Measurements from ENCODE around the gene ECM1.

Gene ECM1

GRCh38 chr1:150476754-150477153 is 31.2 kb upstream of the ECM1 start:
- no peak overlapping the region for H3K27ac ChIP-seq
- TF ChIP-seq, protein P1, sequence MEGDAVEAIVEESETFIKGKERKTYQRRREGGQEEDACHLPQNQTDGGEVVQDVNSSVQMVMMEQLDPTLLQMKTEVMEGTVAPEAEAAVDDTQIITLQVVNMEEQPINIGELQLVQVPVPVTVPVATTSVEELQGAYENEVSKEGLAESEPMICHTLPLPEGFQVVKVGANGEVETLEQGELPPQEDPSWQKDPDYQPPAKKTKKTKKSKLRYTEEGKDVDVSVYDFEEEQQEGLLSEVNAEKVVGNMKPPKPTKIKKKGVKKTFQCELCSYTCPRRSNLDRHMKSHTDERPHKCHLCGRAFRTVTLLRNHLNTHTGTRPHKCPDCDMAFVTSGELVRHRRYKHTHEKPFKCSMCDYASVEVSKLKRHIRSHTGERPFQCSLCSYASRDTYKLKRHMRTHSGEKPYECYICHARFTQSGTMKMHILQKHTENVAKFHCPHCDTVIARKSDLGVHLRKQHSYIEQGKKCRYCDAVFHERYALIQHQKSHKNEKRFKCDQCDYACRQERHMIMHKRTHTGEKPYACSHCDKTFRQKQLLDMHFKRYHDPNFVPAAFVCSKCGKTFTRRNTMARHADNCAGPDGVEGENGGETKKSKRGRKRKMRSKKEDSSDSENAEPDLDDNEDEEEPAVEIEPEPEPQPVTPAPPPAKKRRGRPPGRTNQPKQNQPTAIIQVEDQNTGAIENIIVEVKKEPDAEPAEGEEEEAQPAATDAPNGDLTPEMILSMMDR (conservative IDR thresholded peaks at IDR 0.05) = no peak

- no peak overlapping the region for H3K27ac ChIP-seq
- TF ChIP-seq, protein P1 (conservative IDR thresholded peaks at IDR 0.05) = no peak
These were observed 30.6 kb upstream of the ECM1 start for GRCh38 chr1:150477320-150477719.

- TF ChIP-seq, protein P1 (conservative IDR thresholded peaks at IDR 0.05) = no peak
- H3K27ac ChIP-seq = no peak overlapping the region; the same call in 1 of the 2 replicates
These were observed 30.2 kb upstream of the ECM1 start for GRCh38 chr1:150477733-150478132.

DNA sequence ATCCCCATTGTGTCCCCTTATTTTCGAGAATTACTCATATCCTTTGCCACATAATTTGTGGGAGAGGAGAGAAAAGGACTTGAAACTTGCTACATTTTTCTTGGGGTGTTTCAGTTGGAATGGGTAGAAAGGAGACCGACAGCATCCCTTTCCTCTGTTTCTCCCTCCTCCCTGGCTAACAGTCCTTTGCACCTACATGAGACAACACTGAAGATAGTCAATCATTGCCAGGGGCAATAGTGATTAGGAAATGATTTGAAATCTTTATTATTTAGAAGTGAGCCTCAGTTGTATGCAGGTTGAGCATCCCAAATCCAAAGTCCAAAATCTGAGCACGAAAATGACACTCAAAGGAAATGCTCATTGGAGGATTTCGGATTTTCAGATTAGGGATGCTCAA is 28.5 kb upstream of the ECM1 start:
- H3K27ac ChIP-seq = no peak overlapping the region
- TF ChIP-seq, protein P1 (conservative IDR thresholded peaks at IDR 0.05) = no peak

DNA sequence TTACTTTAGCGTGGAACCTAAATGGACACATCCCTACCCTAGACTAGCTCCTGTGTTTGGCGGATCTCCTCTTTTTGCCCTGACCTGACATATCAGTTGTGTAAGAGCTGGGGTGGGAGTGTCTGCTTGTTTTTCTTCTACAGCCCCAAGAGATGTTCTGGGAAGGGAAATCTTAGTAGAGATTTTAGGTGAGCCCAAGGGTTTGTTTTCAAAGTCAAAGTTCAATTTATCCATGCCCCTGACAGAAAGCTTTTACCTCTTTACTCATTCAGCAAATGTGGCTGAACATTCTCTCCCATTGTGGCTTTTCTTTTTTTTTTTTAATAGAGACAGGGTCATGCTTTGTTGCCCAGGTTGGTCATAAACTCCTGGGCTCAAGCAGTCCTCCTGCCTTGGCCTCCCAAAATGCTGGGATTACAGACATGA is 28.0 kb upstream of the ECM1 start:
- TF ChIP-seq, protein P1 (conservative IDR thresholded peaks at IDR 0.05) = no peak
- H3K27ac ChIP-seq = no peak overlapping the region

- TF ChIP-seq, protein P1 (conservative IDR thresholded peaks at IDR 0.05) = no peak
- no peak overlapping the region for H3K27ac ChIP-seq
These were observed 23.5 kb upstream of the ECM1 start for GRCh38 chr1:150484431-150484830.

GRCh38 chr1:150484861-150485260 is 23.0 kb upstream of the ECM1 start:
- H3K27ac ChIP-seq = no peak overlapping the region
- TF ChIP-seq, protein P1 (conservative IDR thresholded peaks at IDR 0.05) = peak; percentile 13; the same call in 1 of the 2 replicates

All from VCaP (cell line).